Measurements from ENCODE around the gene OR6B1.

- no peak for TF ChIP-seq CTCF (IDR thresholded peaks at IDR 0.05; ENCODE audit: low read length)
- TF ChIP-seq EZH2 (optimal IDR thresholded peaks at IDR 0.05; ENCODE audit: low read depth, low read length), result no peak
- TF ChIP-seq EZH2phosphoT487 (IDR thresholded peaks at IDR 0.05; ENCODE audit: low read length), result no peak
Measured at GRCh38 chr7:144049491-144049890, 49.4 kb downstream of the OR6B1 start.

Measured in MM.1S (cell line).